Upper lobe of left lung (tissue), 6 donors: ENCODE data around the gene BTBD10. TPM values are rescaled to one million over a fixed set of nuclear protein-coding genes. Genes with fewer than 3 reads are reported as not detected.

Experiments
- ATAC-seq, 2 donors: fragments of 200-7000 bp; cut with Tn5 transposase; one replicate each; pipeline ENCODE4 v1.9.1; 2022; ENCODE audit warnings: mild to moderate bottlenecking in 2 of 2, moderate library complexity in 2 of 2; ENCODE audit not compliant: low FRiP score in 2 of 2
- DNase-seq, 2 donors: peaks; one replicate each; pipeline ENCODE4 v3.0.0-alpha.2; 2019 to 2020
- H3K27ac ChIP-seq, 4 donors: fragments of 200-600 bp; sonication (generic); one replicate each; pipeline ENCODE4 v1.5.1; 2016 to 2019
- H3K27me3 ChIP-seq, 4 donors: fragments of 200-600 bp; sonication (generic); one replicate each; pipeline ENCODE4 v1.5.1; 2017 to 2019
- H3K36me3 ChIP-seq, 4 donors: fragments of 200-600 bp; sonication (generic); one replicate each; pipeline ENCODE4 v1.5.1; 2016 to 2019
- H3K4me1 ChIP-seq, 4 donors: fragments of 200-600 bp; sonication (generic); one replicate each; pipeline ENCODE4 v1.5.1; 2018 to 2019
- H3K4me3 ChIP-seq, 4 donors: fragments of 200-600 bp; sonication (generic); one replicate each; pipeline ENCODE4 v1.5.1; 2017 to 2019; ENCODE audit warnings: mild to moderate bottlenecking in 2 of 4, moderate library complexity in 1 of 4
- H3K9me3 ChIP-seq, 4 donors: fragments of 200-600 bp; sonication (generic); one replicate each; pipeline ENCODE4 v1.5.1; 2018 to 2019
- EP300 ChIP-seq, 4 donors: sonication (generic); formaldehyde crosslinking; IDR thresholded peaks; one replicate each; pipeline ENCODE4 v1.5.1; 2017; ENCODE audit warnings: antibody characterized with exemption in 4 of 4, control low read depth in 2 of 4
- POLR2A ChIP-seq, 4 donors: fragments of 450-650 bp; IDR thresholded peaks; one replicate each; pipeline ENCODE4 v1.5.1; 2016 to 2017; ENCODE audit warnings: antibody characterized with exemption in 4 of 4, mild to moderate bottlenecking in 2 of 4
- POLR2AphosphoS5 ChIP-seq, 2 donors: sonication (generic); formaldehyde crosslinking; IDR thresholded peaks; one replicate each; pipeline ENCODE4 v1.5.1; 2017; ENCODE audit warnings: antibody characterized with exemption in 2 of 2
- WGBS, 2 donors: methylation state at CpG; one replicate each; pipeline ENCODE4 v1.1.5; 2017 to 2018; 5-methylcytosine and 5-hydroxymethylcytosine counted together
- total RNA-seq, 6 donors: library from RNA; depleted of rRNA in 4 of 6; stranded (reverse); fragments of >200 nt in 4 of 6; gene quantifications; one replicate each; pipeline versions ENCODE4 v1.1.0 to v1.2.1, GENCODE V29; 2016 to 2021
- TF ChIP-seq, protein P1 (sequence below), 6 experiments: fragments of 450-650 bp in 4 of 6; fragments of 200-600 bp in 2 of 6; sonication (generic) in 2 of 6; IDR thresholded peaks; one replicate each; pipeline ENCODE4 v1.5.1; 2016 to 2019; ENCODE audit warnings: antibody characterized with exemption in 6 of 6
- donor health status: DM: no; HTN: no; CAD: no; lungs with moderate emphysema.
- donor health status: DM: no; HTN: yes; CAD: no; lungs with severe emphysema.

The BTBD10 gene
- total RNA-seq, 6 donors from 2014 or later, result 10.7 to 62.9 (median 26.6) TPM

DNA sequence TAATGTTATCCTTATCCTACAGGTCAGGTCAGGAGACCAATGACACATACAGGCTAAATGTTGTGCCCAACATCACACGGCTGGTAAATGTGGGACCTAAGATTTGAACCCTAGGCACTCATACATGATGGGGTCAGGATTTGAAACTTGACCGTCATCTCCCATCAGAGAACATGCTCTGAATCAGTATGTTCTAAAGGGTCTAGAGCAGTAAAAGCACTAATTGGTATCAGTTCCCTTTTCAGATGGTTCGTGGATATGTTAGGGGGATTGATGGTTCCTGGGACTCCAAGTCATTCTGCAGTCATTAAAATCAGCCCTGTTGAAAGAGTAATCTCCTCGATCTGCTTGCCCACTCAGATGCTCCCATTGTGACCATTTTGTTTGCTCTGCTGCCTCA, 120.0 kb downstream of the BTBD10 start:
- no peaks in the 10 kb centered on the region for H3K27me3 ChIP-seq
- ATAC-seq (no peak), DNase-seq (no peak)
- 86 to 88% methylated on average over 4 of the region's 4 CpGs for WGBS, 2 donors
- H3K4me3 ChIP-seq, result no peak overlapping the region
- H3K36me3 ChIP-seq, result peaks cover 0 to 7% (median 0%) of the 10 kb centered on the region in 4 donors
- H3K27ac ChIP-seq, result no peak overlapping the region
- no peaks in the 10 kb centered on the region for H3K9me3 ChIP-seq
- peaks cover 24 to 48% (median 26%) of the 10 kb centered on the region in 4 donors for H3K4me1 ChIP-seq
- TF ChIP-seq EP300 (IDR thresholded peaks at IDR 0.05) (no peak), POLR2A (IDR thresholded peaks at IDR 0.05) (no peak), POLR2AphosphoS5 (IDR thresholded peaks at IDR 0.05) (no peak)
- TF ChIP-seq, protein P1, sequence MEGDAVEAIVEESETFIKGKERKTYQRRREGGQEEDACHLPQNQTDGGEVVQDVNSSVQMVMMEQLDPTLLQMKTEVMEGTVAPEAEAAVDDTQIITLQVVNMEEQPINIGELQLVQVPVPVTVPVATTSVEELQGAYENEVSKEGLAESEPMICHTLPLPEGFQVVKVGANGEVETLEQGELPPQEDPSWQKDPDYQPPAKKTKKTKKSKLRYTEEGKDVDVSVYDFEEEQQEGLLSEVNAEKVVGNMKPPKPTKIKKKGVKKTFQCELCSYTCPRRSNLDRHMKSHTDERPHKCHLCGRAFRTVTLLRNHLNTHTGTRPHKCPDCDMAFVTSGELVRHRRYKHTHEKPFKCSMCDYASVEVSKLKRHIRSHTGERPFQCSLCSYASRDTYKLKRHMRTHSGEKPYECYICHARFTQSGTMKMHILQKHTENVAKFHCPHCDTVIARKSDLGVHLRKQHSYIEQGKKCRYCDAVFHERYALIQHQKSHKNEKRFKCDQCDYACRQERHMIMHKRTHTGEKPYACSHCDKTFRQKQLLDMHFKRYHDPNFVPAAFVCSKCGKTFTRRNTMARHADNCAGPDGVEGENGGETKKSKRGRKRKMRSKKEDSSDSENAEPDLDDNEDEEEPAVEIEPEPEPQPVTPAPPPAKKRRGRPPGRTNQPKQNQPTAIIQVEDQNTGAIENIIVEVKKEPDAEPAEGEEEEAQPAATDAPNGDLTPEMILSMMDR (IDR thresholded peaks at IDR 0.05), result no peak

DNA sequence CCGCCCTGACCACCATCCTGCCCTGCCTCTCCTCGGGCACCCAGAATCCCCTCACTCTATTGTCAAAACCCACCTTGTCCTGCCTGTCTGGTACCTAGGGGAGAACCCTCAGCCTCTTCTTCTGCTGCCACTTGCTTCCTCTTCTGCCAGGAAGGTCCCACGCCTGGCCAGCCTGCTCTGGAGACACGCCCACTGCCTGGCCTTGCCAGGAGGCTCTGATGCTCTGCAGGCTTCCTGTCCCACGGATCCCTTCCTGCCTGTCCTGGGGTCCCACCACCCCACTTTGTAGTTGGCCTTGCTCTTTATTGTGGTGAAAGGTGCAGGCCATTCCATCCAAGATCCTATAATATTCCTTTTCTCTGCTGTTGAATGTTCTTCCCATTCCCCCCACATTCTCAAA, 122.0 kb downstream of the BTBD10 start:
- Histone ChIP-seq H3K9me3 (no peaks in the 10 kb centered on the region), H3K4me1 (peaks cover 24 to 45% (median 25%) of the 10 kb centered on the region in 4 donors), H3K36me3 (peaks cover 0 to 7% (median 0%) of the 10 kb centered on the region in 4 donors), H3K27ac (no peak overlapping the region), H3K4me3 (no peak overlapping the region), H3K27me3 (no peaks in the 10 kb centered on the region)
- no peak for DNase-seq
- no peak for ATAC-seq
- TF ChIP-seq POLR2A (IDR thresholded peaks at IDR 0.05), result no peak
- no peak for TF ChIP-seq POLR2AphosphoS5 (IDR thresholded peaks at IDR 0.05)
- TF ChIP-seq, protein P1 (IDR thresholded peaks at IDR 0.05), result no peak
- no peak for TF ChIP-seq EP300 (IDR thresholded peaks at IDR 0.05)
- WGBS, 2 donors, result 59 to 64% methylated on average over 2 to 5 of the region's 5 CpGs

DNA sequence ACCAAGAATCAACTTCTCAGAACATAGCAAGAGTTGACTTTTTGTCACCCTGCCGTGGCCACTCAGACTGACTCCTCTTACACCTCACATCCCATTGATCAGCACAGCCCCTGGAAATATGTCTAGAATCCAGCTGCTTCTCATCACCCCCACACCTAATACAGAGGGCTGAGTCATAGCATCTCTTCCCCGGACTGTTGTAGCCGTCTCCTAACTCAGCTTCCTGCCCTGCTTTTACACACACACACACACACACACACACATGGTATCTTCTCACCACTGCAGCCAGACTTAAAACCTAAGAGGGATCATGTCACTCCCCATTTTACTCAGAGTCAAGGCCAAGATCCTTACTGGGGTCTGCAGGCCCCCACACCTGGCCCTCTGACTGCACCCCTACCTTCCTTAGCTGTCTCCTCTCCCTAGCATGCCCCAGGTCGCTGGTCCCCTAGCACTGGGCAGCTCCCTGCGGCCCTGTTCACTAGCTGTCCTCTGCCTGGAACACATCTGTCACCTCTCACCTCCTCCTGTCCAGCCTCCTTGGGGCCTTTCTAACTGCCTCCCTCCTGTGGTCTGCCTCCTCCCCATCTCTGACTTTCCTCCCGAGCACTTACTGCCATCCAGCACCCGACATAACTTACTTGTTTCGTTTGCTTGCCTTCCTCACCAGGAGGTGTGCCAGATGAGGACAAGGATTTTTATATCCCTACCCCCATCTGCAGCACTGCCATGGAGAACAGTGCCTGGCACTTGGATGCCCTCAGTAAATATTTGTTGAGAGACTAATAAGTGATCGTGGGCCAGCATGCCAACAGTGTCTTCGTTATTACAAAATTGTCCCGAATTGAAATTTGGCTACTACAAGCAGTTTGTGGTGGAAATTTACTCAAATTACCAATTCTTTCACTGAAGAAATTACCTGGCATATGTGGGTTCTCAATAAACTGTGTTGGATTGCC, 123.5 kb downstream of the BTBD10 start:
- no peaks in the 10 kb centered on the region for H3K27me3 ChIP-seq
- H3K4me1 ChIP-seq, result peaks cover 24 to 47% (median 25%) of the 10 kb centered on the region in 4 donors
- WGBS, 2 donors, result 48 to 60% methylated on average over 11 of the region's 11 CpGs
- TF ChIP-seq, protein P1 (IDR thresholded peaks at IDR 0.05), result no peak
- TF ChIP-seq POLR2AphosphoS5 (IDR thresholded peaks at IDR 0.05), result peak; percentile 24 to 83
- TF ChIP-seq EP300 (IDR thresholded peaks at IDR 0.05), result no peak
- no peak for TF ChIP-seq POLR2A (IDR thresholded peaks at IDR 0.05)
- ATAC-seq (peak; percentile 67 to 69), DNase-seq (no peak)
- H3K4me3 ChIP-seq, result no peak overlapping the region
- H3K27ac ChIP-seq, result peak overlapping the region in 2 of 4 donors; percentile 50 to 73
- no peaks in the 10 kb centered on the region for H3K9me3 ChIP-seq
- peaks cover 0 to 7% (median 0%) of the 10 kb centered on the region in 4 donors for H3K36me3 ChIP-seq

DNA sequence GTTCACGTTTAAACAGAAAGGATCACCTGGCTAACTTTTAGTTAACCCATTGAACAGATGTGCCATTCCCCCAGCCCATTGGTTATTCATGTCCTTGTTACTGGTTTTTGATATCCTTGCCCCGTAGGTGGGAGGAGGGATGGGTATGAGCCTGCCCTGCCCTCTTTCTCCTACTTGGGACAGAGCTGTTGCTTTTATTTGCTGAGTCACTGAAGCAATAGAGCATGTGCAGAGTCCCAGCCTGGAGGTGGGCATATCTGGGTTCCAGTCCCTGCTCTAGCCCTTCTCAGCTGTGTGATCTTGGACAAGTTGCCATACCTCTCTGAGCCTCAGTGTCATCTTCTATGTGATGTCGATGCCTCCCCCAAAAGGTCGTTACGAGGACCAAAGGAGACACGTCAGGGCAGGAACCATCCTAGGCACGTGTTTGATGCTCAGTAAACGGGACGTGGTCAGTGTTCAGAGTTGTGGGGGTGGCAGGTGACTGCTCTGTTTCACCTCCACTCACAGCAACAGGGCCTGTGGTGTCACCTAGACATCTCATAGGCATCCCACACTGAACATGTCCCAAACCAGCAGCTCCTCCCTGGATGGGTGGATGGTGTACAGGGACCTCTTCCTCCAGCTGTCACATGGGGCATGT, 124.5 kb downstream of the BTBD10 start:
- DNase-seq (peak in 1 of 2 donors; percentile 35), ATAC-seq (peak; percentile 27 to 75)
- Histone ChIP-seq H3K4me1 (peaks cover 25 to 51% (median 29%) of the 10 kb centered on the region in 4 donors), H3K36me3 (peaks cover 0 to 7% (median 0%) of the 10 kb centered on the region in 4 donors), H3K9me3 (no peaks in the 10 kb centered on the region), H3K27me3 (no peaks in the 10 kb centered on the region), H3K4me3 (peak overlapping the region in 3 of 4 donors; percentile 2 to 18 (median 16)), H3K27ac (peak overlapping the region; percentile 2 to 73 (median 42))
- 69 to 75% methylated on average over 8 to 9 of the region's 9 CpGs for WGBS, 2 donors
- TF ChIP-seq POLR2AphosphoS5 (IDR thresholded peaks at IDR 0.05), result peak in 1 of 2 donors; percentile 14
- no peak for TF ChIP-seq POLR2A (IDR thresholded peaks at IDR 0.05)

DNA sequence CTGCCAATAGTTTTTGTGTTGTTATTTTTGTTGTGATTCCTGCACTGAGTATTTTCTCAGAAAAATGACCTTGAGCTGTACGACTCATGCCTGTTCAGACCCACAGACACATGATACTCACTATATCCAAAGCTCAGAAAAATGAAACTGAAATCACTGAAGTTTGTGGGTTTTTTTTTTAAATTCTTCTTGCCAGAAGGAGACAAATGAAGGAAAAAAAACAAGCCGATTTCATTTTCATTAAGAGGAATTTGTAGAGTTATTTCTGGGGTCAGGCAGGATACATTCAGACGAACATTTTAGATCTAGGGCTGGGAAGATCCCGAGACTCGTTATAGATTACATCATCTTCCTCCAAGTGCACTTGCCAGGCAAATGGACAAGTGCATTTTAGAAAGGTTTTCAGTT, 125.0 kb downstream of the BTBD10 start:
- Histone ChIP-seq H3K36me3 (peaks cover 0 to 7% (median 0%) of the 10 kb centered on the region in 4 donors), H3K4me3 (peak overlapping the region in 3 of 4 donors; percentile 2 to 18 (median 16)), H3K4me1 (peaks cover 30 to 56% (median 34%) of the 10 kb centered on the region in 4 donors), H3K27ac (peak overlapping the region in 3 of 4 donors; percentile 2 to 55 (median 4)), H3K27me3 (no peaks in the 10 kb centered on the region), H3K9me3 (no peaks in the 10 kb centered on the region)
- WGBS, 2 donors, result 5 to 15% methylated on average over 5 of the region's 5 CpGs
- ATAC-seq, result peak in 1 of 2 donors; percentile 53
- TF ChIP-seq, protein P1 (IDR thresholded peaks at IDR 0.05), result no peak
- DNase-seq, result no peak
